ENCODE results near the gene TJAP1. TPM values are rescaled to one million over a fixed set of nuclear protein-coding genes. Genes with fewer than 3 reads are reported as not detected.

TJAP1 gene
- total and polyA plus RNA-seq, 2 of the 8 experiments (the other 6 are each of a cell fraction or from before 2014, with no cell fraction given): 30.7 to 40.4 TPM

DNA sequence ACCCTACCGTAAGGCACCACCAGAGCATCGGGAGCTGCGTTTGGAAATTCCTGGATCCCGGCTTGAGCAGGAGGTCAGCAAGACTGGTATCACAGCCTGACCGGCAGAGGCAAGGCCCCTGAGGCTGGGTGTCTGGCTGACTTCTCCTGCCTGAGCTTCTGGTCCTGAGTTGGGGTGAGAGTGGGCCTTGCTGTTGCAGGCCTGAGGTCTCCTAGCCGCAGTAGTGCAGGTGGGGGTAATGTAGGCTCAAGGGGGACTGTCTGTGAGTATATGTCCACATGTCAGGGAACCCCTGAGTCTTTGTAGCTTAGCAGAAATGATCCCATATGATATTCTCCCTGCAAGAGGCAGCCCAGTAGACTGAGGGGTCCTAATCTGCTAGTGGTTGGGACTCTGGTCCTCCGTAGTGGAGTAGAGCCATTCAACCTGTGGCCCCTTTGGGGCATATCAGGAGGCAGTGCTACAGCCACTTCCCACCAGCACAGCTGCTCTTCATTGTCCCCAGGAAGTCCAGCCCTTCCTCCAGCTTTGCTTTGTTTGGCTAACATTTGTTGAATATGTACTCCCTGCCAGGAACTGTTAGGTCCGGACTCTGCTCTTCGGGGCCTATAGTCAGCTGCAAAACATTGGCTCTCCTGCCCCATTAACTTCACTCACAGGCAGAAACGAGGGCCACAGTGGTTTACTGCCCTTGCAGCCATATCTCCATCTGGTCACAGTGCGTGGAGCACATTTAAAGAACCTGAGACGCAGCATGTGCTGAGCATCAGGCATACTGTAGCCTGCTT lies 21.9 kb downstream of the TJAP1 start (continued):
- TF ChIP-seq CHD7 (IDR thresholded peaks at IDR 0.05; ENCODE audit: insufficient replicate concordance, low read length) (no peak), SP4 (IDR thresholded peaks at IDR 0.05; ENCODE audit: low read length) (no peak), GABPA (IDR thresholded peaks at IDR 0.05; ENCODE audit: borderline replicate concordance, insufficient read depth, low read length) (no peak), SIX5 (IDR thresholded peaks at IDR 0.05; ENCODE audit: low read depth, low read length) (no peak), EZH2 (IDR thresholded peaks at IDR 0.05; ENCODE audit: low read depth, low read length, severe bottlenecking) (no peak), ASH2L (IDR thresholded peaks at IDR 0.05; ENCODE audit: low read length) (no peak), SRF (IDR thresholded peaks at IDR 0.05; ENCODE audit: low read depth, low read length) (no peak), SUZ12 (IDR thresholded peaks at IDR 0.05; ENCODE audit: low read length) (no peak), POLR2A (IDR thresholded peaks at IDR 0.05; ENCODE audit: control extremely low read depth in 1 of 2, low read depth in 2 of 2, low read length in 2 of 2) (no peak), CEBPB (IDR thresholded peaks at IDR 0.05; ENCODE audit: low read depth, low read length) (no peak), EGR1 (IDR thresholded peaks at IDR 0.05; ENCODE audit: borderline replicate concordance, low read depth, low read length) (no peak)

Data from H1 (cell line).